OCI-LY1 (cell line): ENCODE measurements around the gene LPCAT2.

ENCODE experiments used
- H2AFZ ChIP-seq: fragments of 200-600 bp; sonication (generic), shearing (Covaris generic); 2 replicates; pipeline ENCODE4 v1.6.0; 2014; ENCODE audit warnings: antibody characterized with exemption, mild to moderate bottlenecking, low read length
- H3F3A ChIP-seq: fragments of 200-600 bp; sonication (generic), shearing (Covaris generic); 2 replicates; pipeline ENCODE4 v1.6.0; 2014; ENCODE audit warnings: mild to moderate bottlenecking, antibody characterized with exemption, low read length, moderate library complexity; ENCODE audit not compliant: insufficient read depth
- H3K27ac ChIP-seq: fragments of 200-600 bp; sonication (generic); 2 replicates; pipeline ENCODE4 v1.5.1; 2014; ENCODE audit warnings: low read length, mixed run types, mild to moderate bottlenecking, low read depth; ENCODE audit not compliant: poor library complexity, severe bottlenecking
- H3K27me3 ChIP-seq: fragments of 200-600 bp; sonication (generic); 2 replicates; pipeline ENCODE4 v1.6.0; 2014; ENCODE audit warnings: antibody characterized with exemption, mild to moderate bottlenecking, low read length, moderate library complexity; ENCODE audit not compliant: insufficient read depth
- H3K36me3 ChIP-seq: fragments of 200-600 bp; sonication (generic); 2 replicates; pipeline ENCODE4 v1.6.1; 2014; ENCODE audit warnings: mild to moderate bottlenecking, antibody characterized with exemption, low read length, moderate library complexity, mixed read lengths; ENCODE audit not compliant: insufficient read depth
- H3K4me1 ChIP-seq: fragments of 200-600 bp; sonication (generic); 2 replicates; pipeline ENCODE4 v1.5.1; 2014; ENCODE audit warnings: mild to moderate bottlenecking, low read length, moderate library complexity; ENCODE audit not compliant: insufficient read depth, severe bottlenecking
- H3K4me2 ChIP-seq: fragments of 200-600 bp; sonication (generic), shearing (Covaris generic); 2 replicates; pipeline ENCODE4 v1.6.1; 2014; ENCODE audit warnings: low read length
- H3K4me3 ChIP-seq: fragments of 200-600 bp; sonication (generic); 2 replicates; pipeline ENCODE4 v1.5.1; 2014; ENCODE audit warnings: low read length, low read depth, mild to moderate bottlenecking, mixed read lengths; ENCODE audit not compliant: poor library complexity, severe bottlenecking
- H3K79me2 ChIP-seq: fragments of 200-600 bp; shearing (Covaris generic); 2 replicates; pipeline ENCODE4 v1.6.1; 2016; ENCODE audit warnings: mixed run types, low read length, mixed read lengths; ENCODE audit not compliant: insufficient read depth
- H3K9ac ChIP-seq: fragments of 200-600 bp; sonication (generic), shearing (Covaris generic); 2 replicates; pipeline ENCODE4 v1.6.1; 2014; ENCODE audit warnings: mild to moderate bottlenecking, low read length, mixed read lengths
- H3K9me2 ChIP-seq: fragments of 200-600 bp; sonication (generic), shearing (Covaris generic); 2 replicates; pipeline ENCODE4 v1.6.1; 2014; ENCODE audit warnings: low read depth, mild to moderate bottlenecking, low read length, mixed read lengths
- H3K9me3 ChIP-seq: fragments of 200-600 bp; shearing (Covaris generic); 2 replicates; pipeline ENCODE4 v1.6.1; 2014; ENCODE audit warnings: low read length, mixed read lengths
- H4K20me1 ChIP-seq: fragments of 200-600 bp; sonication (generic), shearing (Covaris generic); 2 replicates; pipeline ENCODE4 v1.6.0; 2016; ENCODE audit warnings: mild to moderate bottlenecking, low read length; ENCODE audit not compliant: insufficient read depth
- EZH2 ChIP-seq: fragments of 200-600 bp; sonication (generic), shearing (Covaris generic); IDR thresholded peaks from 2 replicates; pipeline ENCODE4 v1.8.0; 2017; ENCODE audit warnings: borderline replicate concordance, mixed run types, mild to moderate bottlenecking, antibody characterized with exemption, low read length, moderate library complexity, mixed read lengths
- TF ChIP-seq, protein P1 (sequence below): fragments of 200-600 bp; sonication (generic), shearing (Covaris generic); IDR thresholded peaks from 2 replicates; pipeline ENCODE4 v1.5.1; 2017; ENCODE audit warnings: mild to moderate bottlenecking, antibody characterized with exemption, low read length, moderate library complexity, mixed read lengths

Gene LPCAT2

GRCh38 chr16:55482056-55482455 lies 26.8 kb upstream of the LPCAT2 start:
- H3K27ac ChIP-seq = no peak overlapping the region
- no peak overlapping the region for H3K4me3 ChIP-seq
- no peak overlapping the region for H2AFZ ChIP-seq

GRCh38 chr16:55487048-55487803 lies 21.6 kb upstream of the LPCAT2 start:
- Histone ChIP-seq H3K4me2 (no peak overlapping the region), H3K4me3 (no peak overlapping the region), H4K20me1 (no peaks in the 10 kb centered on the region), H3F3A (no peaks in the 10 kb centered on the region), H3K9me3 (no peaks in the 10 kb centered on the region), H2AFZ (no peak overlapping the region), H3K9me2 (no peaks in the 10 kb centered on the region), H3K4me1 (no peaks in the 10 kb centered on the region), H3K79me2 (no peaks in the 10 kb centered on the region), H3K27me3 (no peaks in the 10 kb centered on the region), H3K36me3 (no peaks in the 10 kb centered on the region), H3K27ac (no peak overlapping the region), H3K9ac (no peak overlapping the region)
- no peak for TF ChIP-seq EZH2
- TF ChIP-seq, protein P1, sequence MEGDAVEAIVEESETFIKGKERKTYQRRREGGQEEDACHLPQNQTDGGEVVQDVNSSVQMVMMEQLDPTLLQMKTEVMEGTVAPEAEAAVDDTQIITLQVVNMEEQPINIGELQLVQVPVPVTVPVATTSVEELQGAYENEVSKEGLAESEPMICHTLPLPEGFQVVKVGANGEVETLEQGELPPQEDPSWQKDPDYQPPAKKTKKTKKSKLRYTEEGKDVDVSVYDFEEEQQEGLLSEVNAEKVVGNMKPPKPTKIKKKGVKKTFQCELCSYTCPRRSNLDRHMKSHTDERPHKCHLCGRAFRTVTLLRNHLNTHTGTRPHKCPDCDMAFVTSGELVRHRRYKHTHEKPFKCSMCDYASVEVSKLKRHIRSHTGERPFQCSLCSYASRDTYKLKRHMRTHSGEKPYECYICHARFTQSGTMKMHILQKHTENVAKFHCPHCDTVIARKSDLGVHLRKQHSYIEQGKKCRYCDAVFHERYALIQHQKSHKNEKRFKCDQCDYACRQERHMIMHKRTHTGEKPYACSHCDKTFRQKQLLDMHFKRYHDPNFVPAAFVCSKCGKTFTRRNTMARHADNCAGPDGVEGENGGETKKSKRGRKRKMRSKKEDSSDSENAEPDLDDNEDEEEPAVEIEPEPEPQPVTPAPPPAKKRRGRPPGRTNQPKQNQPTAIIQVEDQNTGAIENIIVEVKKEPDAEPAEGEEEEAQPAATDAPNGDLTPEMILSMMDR = no peak

More at GRCh38 chr16:55482056-55482455, 26.8 kb upstream of the LPCAT2 start:
- Histone ChIP-seq H3K27me3 (no peaks in the 10 kb centered on the region), H3K36me3 (no peaks in the 10 kb centered on the region), H3K4me2 (no peak overlapping the region), H3K9me3 (no peaks in the 10 kb centered on the region), H4K20me1 (no peaks in the 10 kb centered on the region), H3K79me2 (no peaks in the 10 kb centered on the region), H3K9me2 (no peaks in the 10 kb centered on the region), H3K9ac (no peak overlapping the region), H3F3A (no peaks in the 10 kb centered on the region), H3K4me1 (no peaks in the 10 kb centered on the region)
- no peak for TF ChIP-seq EZH2

- Histone ChIP-seq H3K4me1 (no peaks in the 10 kb centered on the region), H3K27ac (no peak overlapping the region), H3K9me3 (no peaks in the 10 kb centered on the region), H3F3A (no peaks in the 10 kb centered on the region), H3K4me2 (no peak overlapping the region), H3K27me3 (no peaks in the 10 kb centered on the region), H3K9me2 (no peaks in the 10 kb centered on the region), H3K36me3 (no peaks in the 10 kb centered on the region), H2AFZ (no peak overlapping the region), H3K4me3 (no peak overlapping the region), H3K9ac (no peak overlapping the region), H3K79me2 (no peaks in the 10 kb centered on the region), H4K20me1 (no peaks in the 10 kb centered on the region)
- no peak for TF ChIP-seq EZH2
- TF ChIP-seq, protein P1 = no peak
Measured at GRCh38 chr16:55488306-55488705, 20.6 kb upstream of the LPCAT2 start.
